Breast epithelium (tissue), 4 donors: ENCODE results near the gene GRIFIN. TPM values are rescaled to one million over a fixed set of nuclear protein-coding genes. Genes with fewer than 3 reads are reported as not detected.
"Not testable (repeated sequence)": the region's sequence is repeated elsewhere in the genome, so short reads cannot be mapped to it uniquely, and the experiment has no call there.

Experiments used
- DNase-seq, 2 donors: peaks; one replicate each; pipeline ENCODE4 v3.0.0-alpha.2; 2019; ENCODE audit warnings: low spot score in 2 of 2
- H3K27ac ChIP-seq, 2 donors: fragments of 200-600 bp; sonication (generic) in 1 of 2; one replicate each; pipeline ENCODE4 v1.5.1; 2016 to 2019; ENCODE audit warnings: mild to moderate bottlenecking in 1 of 2
- H3K27me3 ChIP-seq, 2 donors: fragments of 200-600 bp; sonication (generic) in 1 of 2; one replicate each; pipeline versions ENCODE4 v1.5.1 to v1.6.0; 2017 to 2019; ENCODE audit warnings: control low read depth in 1 of 2, mild to moderate bottlenecking in 1 of 2
- H3K36me3 ChIP-seq: fragments of 200-600 bp; one replicate; pipeline ENCODE4 v1.5.1; 2019
- H3K4me1 ChIP-seq, 2 donors: fragments of 200-600 bp; sonication (generic); one replicate each; pipeline ENCODE4 v1.5.1; 2016 to 2019; ENCODE audit warnings: control low read depth in 1 of 2
- H3K4me3 ChIP-seq, 3 donors: fragments of 200-600 bp; sonication (generic); 1 replicate in 2 of 3; 2 replicates in 1 of 3; pipeline ENCODE4 v1.5.1; 2016 to 2019; ENCODE audit warnings: mild to moderate bottlenecking in 3 of 3, moderate library complexity in 2 of 3
- H3K9me3 ChIP-seq, 2 donors: fragments of 200-600 bp; sonication (generic) in 1 of 2; one replicate each; pipeline ENCODE4 v1.5.1; 2016 to 2019; ENCODE audit warnings: control low read depth in 1 of 2
- CTCF ChIP-seq, 3 donors: fragments of 450-650 bp; IDR thresholded peaks; one replicate each; pipeline ENCODE4 v1.5.1; 2016 to 2017; ENCODE audit warnings: antibody characterized with exemption in 3 of 3, mild to moderate bottlenecking in 3 of 3, moderate library complexity in 3 of 3
- POLR2A ChIP-seq: fragments of 450-650 bp; IDR thresholded peaks from one replicate; pipeline ENCODE4 v1.6.1; 2016; ENCODE audit warnings: antibody characterized with exemption, mild to moderate bottlenecking, moderate library complexity
- POLR2AphosphoS5 ChIP-seq, 3 donors: sonication (generic); formaldehyde crosslinking; IDR thresholded peaks; one replicate each; pipeline ENCODE4 v1.6.1; 2017; ENCODE audit warnings: antibody characterized with exemption in 3 of 3
- intact Hi-C: fragments of 100-400 bp; cut with DNase I; formaldehyde crosslinking; loops from one replicate; pipeline ENCODE4 v1.15.1; 2023; ENCODE audit warnings: low total_unique reads
- total RNA-seq, 3 donors: library from RNA; depleted of rRNA; stranded (reverse); fragments of >200 nt; gene quantifications; one replicate each; pipeline ENCODE4 v1.1.0, GENCODE V29; 2016

GRIFIN gene
- total RNA-seq, 3 donors from 2014 or later = not detected

GRCh38 chr7:2460188-2460587 is 16.0 kb downstream of the GRIFIN start:
- TF ChIP-seq POLR2AphosphoS5 (IDR thresholded peaks at IDR 0.05) (no peak), CTCF (IDR thresholded peaks at IDR 0.05) (no peak), POLR2A (no peak)
- no peak overlapping the region for H3K27ac ChIP-seq
- no peaks in the 10 kb centered on the region for H3K9me3 ChIP-seq
- no peak for DNase-seq
- H3K36me3 ChIP-seq = no peaks in the 10 kb centered on the region
- no peaks in the 10 kb centered on the region for H3K27me3 ChIP-seq
- H3K4me3 ChIP-seq = peak overlapping the region in 2 of 3 donors; percentile 22 to 45
- no peaks in the 10 kb centered on the region for H3K4me1 ChIP-seq
- intact Hi-C loops = loop anchor here (1.0 kb wide), 1 partner anchor 41 kb away; no protein-coding TSS in a partner anchor

GRCh38 chr7:2459674-2460073 is 16.5 kb downstream of the GRIFIN start:
- no peaks in the 10 kb centered on the region for H3K36me3 ChIP-seq
- intact Hi-C loops = loop anchor here (1.0 kb wide), 1 partner anchor 42 kb away; no protein-coding TSS in a partner anchor
- DNase-seq = no peak
- no peak for TF ChIP-seq CTCF (IDR thresholded peaks at IDR 0.05)
- no peak for TF ChIP-seq POLR2AphosphoS5 (IDR thresholded peaks at IDR 0.05)
- no peaks in the 10 kb centered on the region for H3K27me3 ChIP-seq
- H3K9me3 ChIP-seq = no peaks in the 10 kb centered on the region
- H3K4me1 ChIP-seq = no peaks in the 10 kb centered on the region
- peak overlapping the region in 2 of 3 donors; percentile 22 to 45 for H3K4me3 ChIP-seq
- no peak overlapping the region for H3K27ac ChIP-seq

- H3K36me3 ChIP-seq, DNase-seq, H3K27me3 ChIP-seq, H3K27ac ChIP-seq, H3K4me3 ChIP-seq, intact Hi-C loops, H3K9me3 ChIP-seq: not testable (repeated sequence)
- H3K4me1 ChIP-seq = peaks cover 0 to 12% of the 10 kb centered on the region in 2 donors
Observed at GRCh38 chr7:2453849-2454248, 22.3 kb downstream of the GRIFIN start.

GRCh38 chr7:2452643-2453270 is 23.4 kb downstream of the GRIFIN start:
- intact Hi-C loops = no loop called here
- DNase-seq = no peak
- TF ChIP-seq POLR2AphosphoS5 (IDR thresholded peaks at IDR 0.05) = no peak
- no peak for TF ChIP-seq POLR2A
- TF ChIP-seq CTCF (IDR thresholded peaks at IDR 0.05) = no peak

GRCh38 chr7:2452074-2452507 is 24.1 kb downstream of the GRIFIN start:
- no peak for DNase-seq
- no peaks in the 10 kb centered on the region for H3K9me3 ChIP-seq
- H3K27ac ChIP-seq = peak overlapping the region in 1 of 2 donors; percentile 32
- TF ChIP-seq CTCF (IDR thresholded peaks at IDR 0.05) (no peak), POLR2A (no peak), POLR2AphosphoS5 (IDR thresholded peaks at IDR 0.05) (no peak)
- H3K4me3 ChIP-seq = peak overlapping the region; percentile 23 to 65 (median 41)
- intact Hi-C loops = no loop called here
- no peaks in the 10 kb centered on the region for H3K27me3 ChIP-seq
- H3K36me3 ChIP-seq = no peaks in the 10 kb centered on the region
- H3K4me1 ChIP-seq = peaks cover 0 to 12% of the 10 kb centered on the region in 2 donors

More at GRCh38 chr7:2452643-2453270, 23.4 kb downstream of the GRIFIN start:
- H3K4me3 ChIP-seq = no peak overlapping the region
- H3K27me3 ChIP-seq = no peaks in the 10 kb centered on the region
- peaks cover 0 to 12% of the 10 kb centered on the region in 2 donors for H3K4me1 ChIP-seq
- no peaks in the 10 kb centered on the region for H3K36me3 ChIP-seq
- H3K9me3 ChIP-seq = no peaks in the 10 kb centered on the region
- H3K27ac ChIP-seq = no peak overlapping the region
